Neural cell (in vitro differentiated cells): ENCODE data around the gene RAE1. TPM values are rescaled to one million over a fixed set of nuclear protein-coding genes. Genes with fewer than 3 reads are reported as not detected.

Experiments
- H2AFZ ChIP-seq: fragments of 200-600, 300-800 bp; sonication (generic), shearing (Covaris generic); 2 replicates; pipeline ENCODE4 v1.6.0; 2014; ENCODE audit warnings: low read depth, mild to moderate bottlenecking, antibody characterized with exemption, low read length, moderate library complexity
- H3F3A ChIP-seq: fragments of 200-600 bp; shearing (Covaris generic); 2 replicates; pipeline ENCODE4 v1.6.1; 2016; ENCODE audit warnings: mild to moderate bottlenecking, moderate library complexity, mixed read lengths, antibody characterized with exemption, low read length; ENCODE audit not compliant: insufficient read depth, poor library complexity, severe bottlenecking
- H3K27ac ChIP-seq: fragments of 200-600, 300-800 bp; sonication (generic), shearing (Covaris generic); 2 replicates; pipeline ENCODE4 v1.5.1; 2014; ENCODE audit warnings: mild to moderate bottlenecking, low read length, moderate library complexity
- H3K27me3 ChIP-seq: fragments of 300-800, 200-600 bp; sonication (generic), shearing (Covaris generic); 2 replicates; pipeline ENCODE4 v1.6.0; 2014; ENCODE audit warnings: mild to moderate bottlenecking, low read depth, low read length, moderate library complexity; ENCODE audit not compliant: insufficient read depth
- H3K36me3 ChIP-seq: fragments of 300-800, 200-600 bp; sonication (generic), shearing (Covaris generic); 2 replicates; pipeline ENCODE4 v1.5.1; 2014; ENCODE audit warnings: mild to moderate bottlenecking, antibody characterized with exemption, low read length, moderate library complexity; ENCODE audit not compliant: insufficient read depth
- H3K4me2 ChIP-seq: fragments of 300-800, 200-600 bp; sonication (generic), shearing (Covaris generic); 2 replicates; pipeline ENCODE4 v1.6.0; 2014; ENCODE audit warnings: mild to moderate bottlenecking, low read length
- H3K4me3 ChIP-seq: fragments of 300-800, 200-600 bp; sonication (generic), shearing (Covaris generic); 2 replicates; pipeline ENCODE4 v1.5.1; 2014; ENCODE audit warnings: mild to moderate bottlenecking, low read length, moderate library complexity
- H3K79me2 ChIP-seq: fragments of 200-600 bp; shearing (Covaris generic); replicated peaks from 2 replicates; pipeline ENCODE4 v1.6.0; 2014; ENCODE audit warnings: mild to moderate bottlenecking, low read length, moderate library complexity; ENCODE audit not compliant: insufficient read depth
- H3K9ac ChIP-seq: fragments of 300-800, 200-600 bp; sonication (generic), shearing (Covaris generic); 2 replicates; pipeline ENCODE4 v1.6.1; 2016; ENCODE audit warnings: mild to moderate bottlenecking, low read length, mixed read lengths
- H3K9me2 ChIP-seq: fragments of 200-600 bp; shearing (Covaris generic); 2 replicates; pipeline ENCODE4 v1.6.1; 2016; ENCODE audit warnings: mild to moderate bottlenecking, low read length, mixed read lengths; ENCODE audit not compliant: insufficient read depth
- H3K9me3 ChIP-seq: fragments of 200-600, 300-800 bp; sonication (generic), shearing (Covaris generic); 2 replicates; pipeline ENCODE4 v1.6.1; 2016; ENCODE audit warnings: mild to moderate bottlenecking, mixed run types, low read length, moderate library complexity, mixed read lengths
- H4K20me1 ChIP-seq: fragments of 200-600 bp; shearing (Covaris generic); 2 replicates; pipeline ENCODE4 v1.6.1; 2016; ENCODE audit warnings: mild to moderate bottlenecking, mixed run types; ENCODE audit not compliant: insufficient read depth
- EP300 ChIP-seq: fragments of 450-650 bp; conservative IDR thresholded peaks from 2 replicates; pipeline ENCODE4 v1.6.1; 2014; ENCODE audit warnings: antibody characterized with exemption, mild to moderate bottlenecking, moderate library complexity; ENCODE audit not compliant: poor library complexity, severe bottlenecking
- EZH2 ChIP-seq: fragments of 200-600, 300-800 bp; shearing (Covaris generic), sonication (generic); IDR thresholded peaks from 2 replicates; pipeline ENCODE4 v1.6.1; 2014; ENCODE audit warnings: antibody characterized with exemption, low read length, borderline replicate concordance, mild to moderate bottlenecking; ENCODE audit not compliant: insufficient read depth, poor library complexity, severe bottlenecking
- MXI1 ChIP-seq: fragments of 450-650 bp; conservative IDR thresholded peaks from 2 replicates; pipeline ENCODE4 v1.6.1; 2014; ENCODE audit warnings: antibody characterized with exemption, mild to moderate bottlenecking; ENCODE audit not compliant: poor library complexity, severe bottlenecking
- POLR2AphosphoS5 ChIP-seq: IDR thresholded peaks from 2 replicates; pipeline ENCODE4 v1.6.1; 2012
- RAD21 ChIP-seq: fragments of 450-650 bp; conservative IDR thresholded peaks from 2 replicates; pipeline ENCODE4 v1.6.1; 2014; ENCODE audit warnings: antibody characterized with exemption, mild to moderate bottlenecking, moderate library complexity
- SMC3 ChIP-seq: fragments of 450-650 bp; conservative IDR thresholded peaks from 2 replicates; pipeline ENCODE4 v1.6.1; 2014; ENCODE audit warnings: antibody characterized with exemption, mild to moderate bottlenecking, moderate library complexity; ENCODE audit not compliant: poor library complexity
- TAF1 ChIP-seq: IDR thresholded peaks from 2 replicates; pipeline ENCODE4 v1.6.1; 2012; ENCODE audit warnings: low read depth
- polyA plus RNA-seq: library from polyadenylated mRNA; depleted of rRNA; stranded (reverse); fragments of >200 nt; gene quantifications from 2 replicates; pipeline ENCODE4 v1.2.3, GENCODE V29; 2014
- TF ChIP-seq, protein P1 (sequence below): fragments of 450-650 bp; IDR thresholded peaks from 2 replicates; pipeline ENCODE4 v1.5.1; 2014; ENCODE audit warnings: antibody characterized with exemption, mild to moderate bottlenecking, moderate library complexity; ENCODE audit not compliant: poor library complexity, severe bottlenecking
- TF ChIP-seq, protein P2 (sequence below): IDR thresholded peaks from 2 replicates; pipeline ENCODE4 v1.6.1; 2012; ENCODE audit warnings: borderline replicate concordance

The RAE1 gene
- polyA plus RNA-seq, 1 donor from 2014 or later, result 134 TPM

DNA sequence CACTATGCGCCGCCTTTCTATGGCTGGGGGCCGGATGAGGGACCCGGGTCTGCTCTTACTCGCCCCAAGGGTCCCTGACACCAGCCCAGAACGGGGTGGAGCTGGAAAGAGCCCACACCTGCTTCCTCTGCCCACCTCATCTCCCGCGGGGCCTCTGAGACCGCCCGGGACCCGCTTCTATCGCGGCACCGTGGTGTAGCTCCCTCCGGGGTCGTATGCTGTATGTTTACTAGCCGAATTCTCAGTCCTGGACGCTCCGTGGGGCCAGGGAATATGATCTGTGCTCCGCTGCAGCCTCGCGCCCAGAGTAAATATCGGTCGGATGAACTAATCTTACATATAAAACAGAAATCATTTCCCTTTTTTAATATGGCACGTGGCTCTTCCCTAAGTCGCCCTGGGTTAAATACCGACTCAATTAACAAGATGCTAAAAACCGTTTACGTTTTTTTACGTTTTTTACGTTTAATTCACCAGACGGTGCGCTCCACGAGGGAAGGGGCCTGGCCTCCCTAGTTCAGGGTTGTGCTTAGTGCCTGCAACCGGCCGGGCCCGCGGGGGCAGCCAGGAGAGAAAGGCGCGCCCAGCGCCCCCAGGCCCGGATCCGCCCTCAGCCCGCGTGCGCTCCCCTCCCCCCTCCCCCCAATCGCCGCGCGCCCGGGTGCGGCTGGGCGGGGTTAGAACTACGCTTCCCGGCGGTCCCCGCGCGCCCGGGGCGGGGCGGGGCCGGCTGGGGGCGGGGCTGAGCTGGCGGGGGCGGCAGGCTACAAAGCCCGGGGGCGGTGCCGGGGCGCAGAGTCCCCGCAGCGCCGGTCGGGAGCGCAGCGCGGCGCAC lies 39.8 kb downstream of the RAE1 start, which contains the start of gene RBM38:
RBM38 (plus strand) TSS at position 793 of the 835 bp plus-strand sequence. CDS start 186 bp downstream, outside the sequence.
- no peaks in the 10 kb centered on the region for H3K9me2 ChIP-seq
- peak within 1 kb of the TSS; percentile 32 for H2AFZ ChIP-seq
- H3K79me2 ChIP-seq, result no peaks in the 10 kb centered on the region
- no peaks in the 10 kb centered on the region for H4K20me1 ChIP-seq
- H3F3A ChIP-seq, result no peaks in the 10 kb centered on the region
- TF ChIP-seq MXI1, result no peak
- TF ChIP-seq RAD21, result no peak
- TF ChIP-seq, protein P1, sequence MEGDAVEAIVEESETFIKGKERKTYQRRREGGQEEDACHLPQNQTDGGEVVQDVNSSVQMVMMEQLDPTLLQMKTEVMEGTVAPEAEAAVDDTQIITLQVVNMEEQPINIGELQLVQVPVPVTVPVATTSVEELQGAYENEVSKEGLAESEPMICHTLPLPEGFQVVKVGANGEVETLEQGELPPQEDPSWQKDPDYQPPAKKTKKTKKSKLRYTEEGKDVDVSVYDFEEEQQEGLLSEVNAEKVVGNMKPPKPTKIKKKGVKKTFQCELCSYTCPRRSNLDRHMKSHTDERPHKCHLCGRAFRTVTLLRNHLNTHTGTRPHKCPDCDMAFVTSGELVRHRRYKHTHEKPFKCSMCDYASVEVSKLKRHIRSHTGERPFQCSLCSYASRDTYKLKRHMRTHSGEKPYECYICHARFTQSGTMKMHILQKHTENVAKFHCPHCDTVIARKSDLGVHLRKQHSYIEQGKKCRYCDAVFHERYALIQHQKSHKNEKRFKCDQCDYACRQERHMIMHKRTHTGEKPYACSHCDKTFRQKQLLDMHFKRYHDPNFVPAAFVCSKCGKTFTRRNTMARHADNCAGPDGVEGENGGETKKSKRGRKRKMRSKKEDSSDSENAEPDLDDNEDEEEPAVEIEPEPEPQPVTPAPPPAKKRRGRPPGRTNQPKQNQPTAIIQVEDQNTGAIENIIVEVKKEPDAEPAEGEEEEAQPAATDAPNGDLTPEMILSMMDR, result no peak
- TF ChIP-seq POLR2AphosphoS5, result no peak
- TF ChIP-seq, protein P2, sequence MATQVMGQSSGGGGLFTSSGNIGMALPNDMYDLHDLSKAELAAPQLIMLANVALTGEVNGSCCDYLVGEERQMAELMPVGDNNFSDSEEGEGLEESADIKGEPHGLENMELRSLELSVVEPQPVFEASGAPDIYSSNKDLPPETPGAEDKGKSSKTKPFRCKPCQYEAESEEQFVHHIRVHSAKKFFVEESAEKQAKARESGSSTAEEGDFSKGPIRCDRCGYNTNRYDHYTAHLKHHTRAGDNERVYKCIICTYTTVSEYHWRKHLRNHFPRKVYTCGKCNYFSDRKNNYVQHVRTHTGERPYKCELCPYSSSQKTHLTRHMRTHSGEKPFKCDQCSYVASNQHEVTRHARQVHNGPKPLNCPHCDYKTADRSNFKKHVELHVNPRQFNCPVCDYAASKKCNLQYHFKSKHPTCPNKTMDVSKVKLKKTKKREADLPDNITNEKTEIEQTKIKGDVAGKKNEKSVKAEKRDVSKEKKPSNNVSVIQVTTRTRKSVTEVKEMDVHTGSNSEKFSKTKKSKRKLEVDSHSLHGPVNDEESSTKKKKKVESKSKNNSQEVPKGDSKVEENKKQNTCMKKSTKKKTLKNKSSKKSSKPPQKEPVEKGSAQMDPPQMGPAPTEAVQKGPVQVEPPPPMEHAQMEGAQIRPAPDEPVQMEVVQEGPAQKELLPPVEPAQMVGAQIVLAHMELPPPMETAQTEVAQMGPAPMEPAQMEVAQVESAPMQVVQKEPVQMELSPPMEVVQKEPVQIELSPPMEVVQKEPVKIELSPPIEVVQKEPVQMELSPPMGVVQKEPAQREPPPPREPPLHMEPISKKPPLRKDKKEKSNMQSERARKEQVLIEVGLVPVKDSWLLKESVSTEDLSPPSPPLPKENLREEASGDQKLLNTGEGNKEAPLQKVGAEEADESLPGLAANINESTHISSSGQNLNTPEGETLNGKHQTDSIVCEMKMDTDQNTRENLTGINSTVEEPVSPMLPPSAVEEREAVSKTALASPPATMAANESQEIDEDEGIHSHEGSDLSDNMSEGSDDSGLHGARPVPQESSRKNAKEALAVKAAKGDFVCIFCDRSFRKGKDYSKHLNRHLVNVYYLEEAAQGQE, result no peak
- no peak for TF ChIP-seq TAF1
- no peak for TF ChIP-seq EP300
- no peak for TF ChIP-seq EZH2
- TF ChIP-seq SMC3, result no peak
- peak within 1 kb of the TSS; percentile 57 for H3K9ac ChIP-seq
- H3K36me3 ChIP-seq, result no peaks in the 10 kb centered on the region
- H3K4me3 ChIP-seq, result peak within 1 kb of the TSS; percentile 70
- H3K27me3 ChIP-seq, result peaks cover 8% of the 10 kb centered on the region
- H3K9me3 ChIP-seq, result no peaks in the 10 kb centered on the region
- H3K4me2 ChIP-seq, result peak within 1 kb of the TSS; percentile 30
- H3K27ac ChIP-seq, result no peak within 1 kb of the TSS

DNA sequence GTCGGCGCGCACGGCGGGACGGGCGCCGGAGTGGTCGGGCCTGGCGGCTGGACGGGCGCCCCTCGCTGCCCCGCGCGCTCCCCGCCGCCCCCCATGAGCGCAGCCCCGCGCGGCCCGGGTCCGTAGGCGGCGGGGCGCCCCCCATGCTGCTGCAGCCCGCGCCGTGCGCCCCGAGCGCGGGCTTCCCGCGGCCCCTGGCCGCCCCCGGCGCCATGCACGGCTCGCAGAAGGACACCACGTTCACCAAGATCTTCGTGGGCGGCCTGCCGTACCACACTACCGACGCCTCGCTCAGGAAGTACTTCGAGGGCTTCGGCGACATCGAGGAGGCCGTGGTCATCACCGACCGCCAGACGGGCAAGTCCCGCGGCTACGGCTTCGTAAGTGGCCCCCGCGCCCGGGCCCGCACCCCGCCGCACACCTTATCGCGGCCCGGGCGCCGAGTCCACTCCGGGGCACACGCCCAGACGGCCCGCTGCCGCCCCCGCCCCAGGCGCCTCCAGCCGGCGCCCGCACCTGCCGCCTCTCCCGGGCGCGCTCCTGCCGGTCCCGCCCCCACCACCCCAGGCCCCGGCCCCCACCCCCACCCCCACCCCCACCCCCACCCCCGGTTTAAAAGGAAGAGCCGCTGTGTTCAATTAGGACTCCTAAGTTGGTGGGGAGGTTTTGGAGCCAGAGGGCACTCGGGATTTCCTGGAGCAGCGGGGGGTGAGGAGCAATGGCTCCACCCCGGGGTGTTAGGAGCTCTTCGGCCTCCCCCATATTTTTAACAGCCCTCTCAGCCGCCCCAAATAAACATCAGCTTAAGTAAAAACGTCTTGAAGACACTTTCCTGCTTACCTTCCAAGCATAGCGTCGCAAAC lies 40.6 kb downstream of the RAE1 start:
- Histone ChIP-seq H3K27me3 (peaks cover 8% of the 10 kb centered on the region), H3K4me3 (peak overlapping the region; percentile 70), H3K9me2 (no peaks in the 10 kb centered on the region), H3K4me2 (peak overlapping the region; percentile 30), H3K27ac (no peak overlapping the region), H3K79me2 (no peaks in the 10 kb centered on the region), H3K9ac (peak overlapping the region; percentile 57), H3K36me3 (no peaks in the 10 kb centered on the region), H2AFZ (no peak overlapping the region), H3F3A (no peaks in the 10 kb centered on the region), H4K20me1 (no peaks in the 10 kb centered on the region), H3K9me3 (no peaks in the 10 kb centered on the region)
- no peak for TF ChIP-seq POLR2AphosphoS5
- TF ChIP-seq, protein P2, result no peak
- TF ChIP-seq MXI1, result peak; percentile 16
